ENCODE results near the gene C4orf50. TPM values are rescaled to one million over a fixed set of nuclear protein-coding genes. Genes with fewer than 3 reads are reported as not detected.
A peak's percentile ranks its signal among the peaks of the same experiment; 100 is the strongest.
"Not testable (repeated sequence)": the region's sequence is repeated elsewhere in the genome, so short reads cannot be mapped to it uniquely, and the experiment has no call there.

The C4orf50 gene
- total and polyA plus RNA-seq, 5 donors from 2014 or later: 0.05 to 3.5 (median 0.11) TPM; not detected in 2

GRCh38 chr4:5863461-5864113 lies 154.6 kb downstream of the C4orf50 start:
- peak; percentile 41 to 68 for ATAC-seq (ENCODE audit: low read depth in 2 of 2)
- Mint-ChIP-seq H3K27me3 (peaks cover 5% of the 10 kb centered on the region), H3K4me1 (peaks cover 7 to 27% (median 16%) of the 10 kb centered on the region in 4 donors), H3K9me3 (peaks cover 0 to 1% (median 0%) of the 10 kb centered on the region in 7 donors), H3K36me3 (no peaks in the 10 kb centered on the region), H3K27ac (no peak overlapping the region), H3K4me3 (no peak overlapping the region)
- H3K9me3 ChIP-seq (ENCODE audit: control insufficient read depth in 2 of 2, low read length in 2 of 2): no peaks in the 10 kb centered on the region
- H3K4me3 ChIP-seq (ENCODE audit: low read depth, low read length): no peak overlapping the region
- no peaks in the 10 kb centered on the region for H3K36me3 ChIP-seq (ENCODE audit: control insufficient read depth, insufficient read depth, low read length)
- peak in 1 of 3 donors; percentile 68 for DNase-seq
- H3K27me3 ChIP-seq (ENCODE audit: control insufficient read depth, insufficient read depth, low read length): no peaks in the 10 kb centered on the region
- peaks cover 17% of the 10 kb centered on the region for H3K4me1 ChIP-seq (ENCODE audit: control insufficient read depth, insufficient read depth, low read length, poor library complexity, severe bottlenecking)
- no peak overlapping the region for H3K27ac ChIP-seq (ENCODE audit: insufficient read depth, low read length, poor library complexity, severe bottlenecking)

GRCh38 chr4:5858020-5858769 lies 160.0 kb downstream of the C4orf50 start:
- H3K36me3 Mint-ChIP-seq: no peaks in the 10 kb centered on the region
- H3K27me3 Mint-ChIP-seq: no peaks in the 10 kb centered on the region
- no peak for ATAC-seq (ENCODE audit: low read depth in 2 of 2)

GRCh38 chr4:5857199-5857598 lies 161.0 kb downstream of the C4orf50 start:
- no peaks in the 10 kb centered on the region for H3K4me1 ChIP-seq (ENCODE audit: control insufficient read depth, insufficient read depth, low read length, poor library complexity, severe bottlenecking)
- no peak overlapping the region for H3K4me3 Mint-ChIP-seq
- no peak overlapping the region for H3K27ac Mint-ChIP-seq
- no peaks in the 10 kb centered on the region for H3K9me3 ChIP-seq (ENCODE audit: control insufficient read depth in 2 of 2, low read length in 2 of 2)
- H3K4me3 ChIP-seq (ENCODE audit: low read depth, low read length): no peak overlapping the region
- no peaks in the 10 kb centered on the region for H3K4me1 Mint-ChIP-seq
- DNase-seq (no peak), ATAC-seq (ENCODE audit: low read depth in 2 of 2) (no peak)
- no peak overlapping the region for H3K27ac ChIP-seq (ENCODE audit: insufficient read depth, low read length, poor library complexity, severe bottlenecking)
- H3K27me3 ChIP-seq (ENCODE audit: control insufficient read depth, insufficient read depth, low read length): no peaks in the 10 kb centered on the region
- no peaks in the 10 kb centered on the region for H3K36me3 ChIP-seq (ENCODE audit: control insufficient read depth, insufficient read depth, low read length)
- H3K9me3 Mint-ChIP-seq: no peaks in the 10 kb centered on the region
- no peaks in the 10 kb centered on the region for H3K36me3 Mint-ChIP-seq
- no peaks in the 10 kb centered on the region for H3K27me3 Mint-ChIP-seq

More at GRCh38 chr4:5858020-5858769, 160.0 kb downstream of the C4orf50 start:
- Histone ChIP-seq H3K4me3 (ENCODE audit: low read depth, low read length) (no peak overlapping the region), H3K9me3 (ENCODE audit: control insufficient read depth in 2 of 2, low read length in 2 of 2) (no peaks in the 10 kb centered on the region), H3K27me3 (ENCODE audit: control insufficient read depth, insufficient read depth, low read length) (no peaks in the 10 kb centered on the region), H3K4me1 (ENCODE audit: control insufficient read depth, insufficient read depth, low read length, poor library complexity, severe bottlenecking) (no peaks in the 10 kb centered on the region), H3K36me3 (ENCODE audit: control insufficient read depth, insufficient read depth, low read length) (no peaks in the 10 kb centered on the region), H3K27ac (ENCODE audit: insufficient read depth, low read length, poor library complexity, severe bottlenecking) (no peak overlapping the region)
- no peak for DNase-seq
- no peaks in the 10 kb centered on the region for H3K9me3 Mint-ChIP-seq
- H3K4me3 Mint-ChIP-seq: no peak overlapping the region
- H3K27ac Mint-ChIP-seq: no peak overlapping the region
- peaks cover 0 to under 1% (median 0%) of the 10 kb centered on the region in 4 donors for H3K4me1 Mint-ChIP-seq

GRCh38 chr4:5856362-5856761 lies 161.9 kb downstream of the C4orf50 start:
- not testable (repeated sequence) for DNase-seq; H3K27ac Mint-ChIP-seq; H3K36me3 ChIP-seq (ENCODE audit: control insufficient read depth, insufficient read depth, low read length); H3K4me1 Mint-ChIP-seq; H3K9me3 ChIP-seq (ENCODE audit: control insufficient read depth in 2 of 2, low read length in 2 of 2); H3K4me3 ChIP-seq (ENCODE audit: low read depth, low read length); H3K27me3 ChIP-seq (ENCODE audit: control insufficient read depth, insufficient read depth, low read length); H3K9me3 Mint-ChIP-seq; ATAC-seq (ENCODE audit: low read depth in 2 of 2); H3K27ac ChIP-seq (ENCODE audit: insufficient read depth, low read length, poor library complexity, severe bottlenecking); H3K4me1 ChIP-seq (ENCODE audit: control insufficient read depth, insufficient read depth, low read length, poor library complexity, severe bottlenecking); H3K27me3 Mint-ChIP-seq; H3K4me3 Mint-ChIP-seq; H3K36me3 Mint-ChIP-seq

GRCh38 chr4:5854929-5855328 lies 163.3 kb downstream of the C4orf50 start:
- DNase-seq (no peak), ATAC-seq (ENCODE audit: low read depth in 2 of 2) (no peak)
- no peaks in the 10 kb centered on the region for H3K36me3 ChIP-seq (ENCODE audit: control insufficient read depth, insufficient read depth, low read length)
- Mint-ChIP-seq H3K9me3 (peaks cover 0 to 3% (median 0%) of the 10 kb centered on the region in 7 donors), H3K4me3 (no peak overlapping the region), H3K36me3 (no peaks in the 10 kb centered on the region), H3K27ac (no peak overlapping the region), H3K27me3 (peaks cover 4% of the 10 kb centered on the region), H3K4me1 (no peaks in the 10 kb centered on the region)
- no peaks in the 10 kb centered on the region for H3K27me3 ChIP-seq (ENCODE audit: control insufficient read depth, insufficient read depth, low read length)
- no peak overlapping the region for H3K4me3 ChIP-seq (ENCODE audit: low read depth, low read length)
- no peak overlapping the region for H3K27ac ChIP-seq (ENCODE audit: insufficient read depth, low read length, poor library complexity, severe bottlenecking)
- H3K4me1 ChIP-seq (ENCODE audit: control insufficient read depth, insufficient read depth, low read length, poor library complexity, severe bottlenecking): no peaks in the 10 kb centered on the region
- H3K9me3 ChIP-seq (ENCODE audit: control insufficient read depth in 2 of 2, low read length in 2 of 2): no peaks in the 10 kb centered on the region

- no peak overlapping the region for H3K4me3 ChIP-seq (ENCODE audit: low read depth, low read length)
- DNase-seq: no peak
- H3K4me1 Mint-ChIP-seq: no peaks in the 10 kb centered on the region
- no peaks in the 10 kb centered on the region for H3K9me3 ChIP-seq (ENCODE audit: control insufficient read depth in 2 of 2, low read length in 2 of 2)
- H3K4me1 ChIP-seq (ENCODE audit: control insufficient read depth, insufficient read depth, low read length, poor library complexity, severe bottlenecking): no peaks in the 10 kb centered on the region
- no peak overlapping the region for H3K27ac Mint-ChIP-seq
- H3K36me3 Mint-ChIP-seq: no peaks in the 10 kb centered on the region
- ATAC-seq (ENCODE audit: low read depth in 2 of 2): no peak
- H3K9me3 Mint-ChIP-seq: peaks cover 0 to 3% (median 0%) of the 10 kb centered on the region in 7 donors
- H3K4me3 Mint-ChIP-seq: no peak overlapping the region
- no peak overlapping the region for H3K27ac ChIP-seq (ENCODE audit: insufficient read depth, low read length, poor library complexity, severe bottlenecking)
- H3K27me3 ChIP-seq (ENCODE audit: control insufficient read depth, insufficient read depth, low read length): no peaks in the 10 kb centered on the region
- no peaks in the 10 kb centered on the region for H3K36me3 ChIP-seq (ENCODE audit: control insufficient read depth, insufficient read depth, low read length)
- H3K27me3 Mint-ChIP-seq: peaks cover 6% of the 10 kb centered on the region
Observed at GRCh38 chr4:5852523-5853202, 165.6 kb downstream of the C4orf50 start.

- no peaks in the 10 kb centered on the region for H3K4me1 Mint-ChIP-seq
- H3K27ac ChIP-seq (ENCODE audit: insufficient read depth, low read length, poor library complexity, severe bottlenecking): no peak overlapping the region
- H3K27me3 Mint-ChIP-seq: peaks cover 6% of the 10 kb centered on the region
- no peak overlapping the region for H3K27ac Mint-ChIP-seq
- ATAC-seq (ENCODE audit: low read depth in 2 of 2): no peak
- DNase-seq: no peak
- H3K9me3 Mint-ChIP-seq: peaks cover 0 to 3% (median 0%) of the 10 kb centered on the region in 7 donors
- H3K4me1 ChIP-seq (ENCODE audit: control insufficient read depth, insufficient read depth, low read length, poor library complexity, severe bottlenecking): no peaks in the 10 kb centered on the region
- H3K9me3 ChIP-seq (ENCODE audit: control insufficient read depth in 2 of 2, low read length in 2 of 2): no peaks in the 10 kb centered on the region
- H3K4me3 ChIP-seq (ENCODE audit: low read depth, low read length): no peak overlapping the region
- H3K4me3 Mint-ChIP-seq: no peak overlapping the region
- no peaks in the 10 kb centered on the region for H3K36me3 ChIP-seq (ENCODE audit: control insufficient read depth, insufficient read depth, low read length)
- no peaks in the 10 kb centered on the region for H3K27me3 ChIP-seq (ENCODE audit: control insufficient read depth, insufficient read depth, low read length)
- no peaks in the 10 kb centered on the region for H3K36me3 Mint-ChIP-seq
Observed at GRCh38 chr4:5851637-5852301, 166.5 kb downstream of the C4orf50 start.
